Activated naive CD8-positive, alpha-beta T cell treated with anti-CD3 and anti-CD28 coated beads, Interleukin-2, amount 10 ng/mL, durations not matched to agents 7 days and 5 days (primary cell): ENCODE data around the gene HOXB6. TPM values are rescaled to one million over a fixed set of nuclear protein-coding genes. Genes with fewer than 3 reads are reported as not detected.

Experiments
- ATAC-seq: fragments of 150-1000 bp; cut with Tn5 transposase; one replicate; pipeline ENCODE4 v1.10.0; 2021; ENCODE audit warnings: low read depth, moderate library complexity
- POLR2A ChIA-PET: fragments of 350-600 bp; sonication (Branson Sonifier 250); formaldehyde crosslinking; loops from one replicate; lab custom pipeline; 2021; ENCODE audit warnings: antibody characterized with exemption; lab: Charles Lee
- DNase-seq: peaks from one replicate; pipeline ENCODE4 v3.0.0; 2021
- H3K27ac Mint-ChIP-seq: one replicate; pipeline ENCODE4 v1.8.0; 2022; ENCODE audit warnings: mild to moderate bottlenecking, mixed read lengths
- H3K27me3 Mint-ChIP-seq: one replicate; pipeline ENCODE4 v1.8.0; 2022; ENCODE audit warnings: mild to moderate bottlenecking, moderate library complexity, mixed read lengths
- H3K36me3 Mint-ChIP-seq: one replicate; pipeline ENCODE4 v1.8.0; 2021; ENCODE audit warnings: mild to moderate bottlenecking, mixed read lengths
- H3K4me1 Mint-ChIP-seq: one replicate; pipeline ENCODE4 v1.8.0; 2021; ENCODE audit warnings: mixed read lengths
- H3K4me3 Mint-ChIP-seq: one replicate; pipeline ENCODE4 v1.8.0; 2022; ENCODE audit warnings: mild to moderate bottlenecking, moderate library complexity, mixed read lengths
- H3K9me3 Mint-ChIP-seq: one replicate; pipeline ENCODE4 v1.8.0; 2021; ENCODE audit warnings: mixed read lengths
- total RNA-seq, 2 experiments: library from RNA; stranded (reverse); gene quantifications; one replicate each; pipeline ENCODE4 v1.2.3, GENCODE V29; 2021

HOXB6 gene
- total RNA-seq, 2 experiments from 2014 or later, result not detected

DNA sequence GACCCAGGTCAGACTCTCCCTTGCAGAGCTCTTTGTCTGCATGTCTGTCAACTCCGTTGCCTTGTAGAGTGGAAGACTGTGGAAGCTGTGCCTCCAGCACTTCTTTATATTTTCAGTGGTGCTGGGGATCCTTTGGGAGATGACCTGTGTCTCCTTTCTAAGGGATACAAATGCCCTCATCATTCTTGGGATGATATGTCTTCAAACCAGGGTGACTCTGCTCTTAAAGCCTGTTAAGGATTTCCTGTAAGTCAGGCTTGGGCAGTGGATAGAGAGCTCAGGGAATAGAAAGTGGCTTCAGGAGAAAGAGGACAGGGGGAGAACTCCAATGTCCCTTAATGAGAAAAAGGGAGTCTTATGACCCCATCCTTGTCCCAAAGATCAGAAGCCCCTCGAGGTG is 16.3 kb downstream of the HOXB6 start:
- H3K9me3 Mint-ChIP-seq, result no peaks in the 10 kb centered on the region
- no peak for DNase-seq
- no peak overlapping the region for H3K27ac Mint-ChIP-seq
- H3K36me3 Mint-ChIP-seq, result no peaks in the 10 kb centered on the region
- ATAC-seq, result no peak
- H3K4me3 Mint-ChIP-seq, result no peak overlapping the region
- peaks cover 90% of the 10 kb centered on the region for H3K27me3 Mint-ChIP-seq
- POLR2A ChIA-PET, result interaction anchor here (0.6 kb wide), 1 partner anchor 72 kb away, joined by 4 read pairs; no protein-coding TSS in a partner anchor
- peaks cover 39% of the 10 kb centered on the region for H3K4me1 Mint-ChIP-seq

DNA sequence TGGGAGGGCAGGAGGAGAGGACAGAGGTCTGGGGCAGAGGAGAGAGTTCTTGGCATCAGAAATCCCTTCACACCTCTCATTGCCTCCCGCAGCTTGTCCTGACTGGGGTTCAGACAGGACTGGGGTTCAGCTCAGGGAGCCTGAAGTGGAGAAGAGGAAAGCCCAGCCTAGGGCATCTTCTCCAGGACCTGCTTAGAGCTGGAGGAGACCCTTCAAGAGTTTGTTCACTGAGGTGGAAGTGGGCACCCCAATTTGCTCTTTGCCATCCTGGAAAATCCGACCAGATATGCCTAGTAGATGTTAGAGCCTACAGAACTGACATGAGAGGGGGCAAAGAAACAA is 16.7 kb downstream of the HOXB6 start:
- no peak overlapping the region for H3K27ac Mint-ChIP-seq
- peaks cover 90% of the 10 kb centered on the region for H3K27me3 Mint-ChIP-seq
- no peaks in the 10 kb centered on the region for H3K9me3 Mint-ChIP-seq
- H3K36me3 Mint-ChIP-seq, result no peaks in the 10 kb centered on the region
- POLR2A ChIA-PET, result interaction anchor here (0.6 kb wide), 1 partner anchor 71 kb away, joined by 4 read pairs; no protein-coding TSS in a partner anchor
- H3K4me1 Mint-ChIP-seq, result peaks cover 37% of the 10 kb centered on the region
- H3K4me3 Mint-ChIP-seq, result no peak overlapping the region
- no peak for ATAC-seq
- no peak for DNase-seq

DNA sequence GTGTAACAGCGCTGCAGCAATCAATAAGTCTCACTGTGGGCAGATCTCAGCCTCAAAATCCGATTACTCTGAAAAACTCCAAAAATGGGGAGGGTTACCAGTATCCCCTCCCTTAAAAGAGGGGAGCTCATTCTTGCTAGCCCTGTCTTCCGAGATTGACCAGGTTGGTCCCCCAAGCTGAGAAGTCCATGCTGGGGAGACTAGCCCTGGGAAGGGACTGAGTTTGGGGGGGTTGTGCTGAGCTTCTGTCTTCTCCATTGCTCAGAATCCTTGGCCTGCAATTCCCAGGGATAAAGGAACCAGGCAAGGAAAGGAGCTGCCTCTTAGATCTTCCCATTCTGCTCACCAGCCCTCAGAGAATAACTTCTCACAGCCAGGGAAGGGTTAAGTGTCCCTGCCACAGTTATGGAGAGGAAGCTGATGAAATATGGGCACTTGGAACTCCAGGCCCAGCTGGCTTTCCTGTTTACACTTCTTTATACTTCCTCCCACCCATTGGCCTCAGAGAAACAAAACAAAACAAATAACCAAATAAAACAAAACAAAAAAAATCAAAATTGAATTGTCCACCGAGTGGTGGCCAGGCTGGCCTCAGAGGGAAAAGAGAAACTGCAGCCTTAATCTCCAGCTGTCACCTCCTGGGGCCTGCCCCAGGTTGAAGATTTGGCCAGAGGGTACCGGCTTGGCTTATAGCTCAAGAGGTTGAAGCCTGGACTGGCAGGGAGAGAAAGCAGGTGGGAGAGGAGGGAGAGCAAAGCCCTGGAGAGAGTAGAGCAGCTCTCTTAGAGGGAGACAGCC is 17.3 kb downstream of the HOXB6 start:
- no peak overlapping the region for H3K27ac Mint-ChIP-seq
- no peak overlapping the region for H3K4me3 Mint-ChIP-seq
- no peaks in the 10 kb centered on the region for H3K36me3 Mint-ChIP-seq
- POLR2A ChIA-PET, result interaction anchor here (0.6 kb wide), 1 partner anchor 71 kb away, joined by 4 read pairs; no protein-coding TSS in a partner anchor
- peaks cover 90% of the 10 kb centered on the region for H3K27me3 Mint-ChIP-seq
- H3K9me3 Mint-ChIP-seq, result no peaks in the 10 kb centered on the region
- peaks cover 39% of the 10 kb centered on the region for H3K4me1 Mint-ChIP-seq
- DNase-seq (no peak), ATAC-seq (no peak)

DNA sequence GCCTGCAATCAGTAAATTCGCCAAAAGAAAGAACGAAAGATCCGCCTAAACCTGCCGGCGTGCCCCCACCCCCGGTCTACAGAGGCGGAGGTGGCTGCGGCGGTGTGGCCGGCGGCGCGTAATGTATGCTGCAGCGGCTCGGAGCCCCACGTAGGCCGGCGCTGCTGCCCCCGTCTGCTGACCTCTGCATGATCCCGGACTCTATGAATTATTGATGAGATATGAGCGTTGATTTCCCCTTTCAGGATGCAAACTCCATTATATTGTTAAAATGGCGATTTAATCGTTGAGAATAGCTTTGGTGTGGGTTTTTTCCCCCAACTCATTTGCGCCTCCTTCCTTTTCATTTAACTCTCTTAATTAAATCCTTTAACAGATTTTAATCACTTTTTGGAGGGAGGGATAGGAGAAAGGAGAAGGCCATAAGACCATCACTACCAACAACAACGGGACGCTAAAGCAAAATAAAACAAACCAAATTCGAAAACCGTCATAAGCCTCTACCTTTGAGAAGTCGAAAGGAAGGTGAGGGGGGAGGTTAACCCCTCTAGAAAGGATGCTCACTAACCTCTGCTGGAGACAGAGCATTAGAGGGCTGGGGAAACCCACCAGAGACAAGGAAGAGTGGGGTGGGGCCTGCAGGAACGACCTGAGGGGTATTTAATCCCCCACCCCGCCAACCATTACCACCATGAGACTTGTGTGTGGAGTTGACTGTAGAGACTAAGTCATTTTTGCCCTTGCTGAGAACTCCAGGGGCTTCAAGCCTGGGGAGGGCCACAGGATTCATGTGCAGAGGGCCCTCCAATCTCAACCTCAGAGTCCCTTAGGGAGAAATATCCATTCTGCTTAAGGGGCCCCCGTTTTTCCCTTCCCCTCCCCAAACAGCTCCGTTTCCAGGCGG is 18.2 kb downstream of the HOXB6 start:
- H3K4me1 Mint-ChIP-seq, result peaks cover 41% of the 10 kb centered on the region
- ATAC-seq, result no peak
- peaks cover 89% of the 10 kb centered on the region for H3K27me3 Mint-ChIP-seq
- no peak for DNase-seq
- POLR2A ChIA-PET, result interaction anchor here (0.5 kb wide), 1 partner anchor 235 kb away, joined by 3 read pairs; no protein-coding TSS in a partner anchor
- no peak overlapping the region for H3K27ac Mint-ChIP-seq
- H3K4me3 Mint-ChIP-seq, result peak overlapping the region; percentile 89
- H3K36me3 Mint-ChIP-seq, result no peaks in the 10 kb centered on the region
- no peaks in the 10 kb centered on the region for H3K9me3 Mint-ChIP-seq

DNA sequence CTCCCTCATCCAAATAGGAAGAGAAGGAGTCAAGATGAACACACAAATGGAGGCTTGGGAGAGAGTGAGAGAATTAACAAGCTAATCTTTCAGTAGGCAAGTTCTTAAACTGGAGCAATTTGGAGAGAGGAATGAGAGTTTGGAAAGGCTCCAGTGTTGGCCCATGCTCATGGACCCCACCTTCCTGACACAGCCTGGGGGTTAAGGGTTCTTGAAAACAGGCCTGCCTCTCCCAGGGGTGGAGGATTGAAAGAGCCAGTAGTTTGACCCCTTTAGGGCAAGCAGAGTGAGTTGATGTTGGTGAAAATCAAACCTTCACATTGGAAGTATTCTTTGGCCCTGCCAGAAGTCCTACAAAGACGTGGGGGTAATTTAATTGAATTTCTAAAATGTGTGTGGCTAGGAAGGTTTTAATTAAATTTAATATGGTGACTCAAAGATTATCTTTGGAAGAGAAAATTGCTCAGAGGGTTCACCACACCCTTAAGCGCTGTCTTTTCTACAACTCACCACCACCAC is 20.5 kb downstream of the HOXB6 start:
- Mint-ChIP-seq H3K4me3 (peak overlapping the region; percentile 89), H3K27ac (no peak overlapping the region), H3K9me3 (no peaks in the 10 kb centered on the region), H3K4me1 (peaks cover 51% of the 10 kb centered on the region), H3K27me3 (peaks cover 88% of the 10 kb centered on the region), H3K36me3 (peaks cover 5% of the 10 kb centered on the region)
- ATAC-seq, result no peak
- DNase-seq, result no peak
- POLR2A ChIA-PET, result interaction anchor here (0.6 to 2.3 kb wide), 2 partner anchors 159 to 232 kb away, joined by 3 to 10 read pairs; no protein-coding TSS in a partner anchor

DNA sequence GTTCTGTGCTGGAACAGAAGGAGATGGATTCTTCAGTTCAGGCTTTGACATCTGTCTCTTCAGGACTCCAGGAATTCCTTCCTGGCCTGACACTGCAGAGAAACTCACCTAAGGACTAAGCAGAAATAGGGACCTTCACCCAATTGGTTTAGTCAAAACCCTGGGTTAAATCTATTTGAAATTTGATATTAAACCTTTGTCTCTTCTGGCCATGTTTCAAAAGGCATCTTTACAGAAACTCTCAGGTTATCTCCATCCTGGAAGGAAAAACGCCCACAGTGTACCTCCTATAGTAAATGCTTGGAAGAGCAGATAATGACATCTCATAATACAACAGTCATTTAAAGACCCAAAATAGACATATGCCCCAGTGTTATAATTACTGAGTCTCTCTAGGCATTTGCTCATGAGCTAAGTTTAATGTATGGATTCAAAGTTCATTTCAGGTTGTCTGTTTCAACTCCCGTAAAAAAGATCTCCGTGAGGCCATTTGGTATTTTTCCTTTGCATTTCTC is 21.0 kb downstream of the HOXB6 start:
- H3K9me3 Mint-ChIP-seq, result no peaks in the 10 kb centered on the region
- ATAC-seq, result no peak
- no peak for DNase-seq
- POLR2A ChIA-PET, result interaction anchor here (0.6 to 2.3 kb wide), 3 partner anchors 91 to 232 kb away, joined by 3 to 10 read pairs (median 4); no protein-coding TSS in a partner anchor
- H3K27me3 Mint-ChIP-seq, result peaks cover 88% of the 10 kb centered on the region
- H3K36me3 Mint-ChIP-seq, result peaks cover 5% of the 10 kb centered on the region
- H3K27ac Mint-ChIP-seq, result no peak overlapping the region
- no peak overlapping the region for H3K4me3 Mint-ChIP-seq
- peaks cover 55% of the 10 kb centered on the region for H3K4me1 Mint-ChIP-seq

DNA sequence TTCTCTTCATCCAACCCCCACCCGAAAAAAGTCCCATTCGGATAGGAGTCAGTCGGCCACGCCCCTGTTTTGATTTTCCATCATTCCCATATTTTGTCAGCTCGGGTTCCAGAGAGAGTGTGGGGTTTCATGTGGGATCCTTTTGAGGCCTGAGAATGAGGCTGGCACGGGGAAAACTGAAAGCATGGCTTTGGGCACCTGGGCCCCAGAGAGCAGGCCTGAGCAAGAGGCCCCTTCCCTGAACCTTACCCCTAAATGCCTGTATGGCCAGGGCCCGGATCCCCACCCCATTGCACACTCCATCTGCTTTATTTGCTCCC is 22.1 kb downstream of the HOXB6 start:
- Mint-ChIP-seq H3K4me1 (peaks cover 52% of the 10 kb centered on the region), H3K27ac (no peak overlapping the region), H3K9me3 (no peaks in the 10 kb centered on the region), H3K4me3 (peak overlapping the region; percentile 72), H3K27me3 (peaks cover 79% of the 10 kb centered on the region), H3K36me3 (peaks cover 5% of the 10 kb centered on the region)
- ATAC-seq, result no peak
- DNase-seq, result no peak
- POLR2A ChIA-PET, result interaction anchor here (0.6 to 2.3 kb wide), 3 partner anchors 79 to 231 kb away, joined by 4 to 10 read pairs (median 4); no protein-coding TSS in a partner anchor

DNA sequence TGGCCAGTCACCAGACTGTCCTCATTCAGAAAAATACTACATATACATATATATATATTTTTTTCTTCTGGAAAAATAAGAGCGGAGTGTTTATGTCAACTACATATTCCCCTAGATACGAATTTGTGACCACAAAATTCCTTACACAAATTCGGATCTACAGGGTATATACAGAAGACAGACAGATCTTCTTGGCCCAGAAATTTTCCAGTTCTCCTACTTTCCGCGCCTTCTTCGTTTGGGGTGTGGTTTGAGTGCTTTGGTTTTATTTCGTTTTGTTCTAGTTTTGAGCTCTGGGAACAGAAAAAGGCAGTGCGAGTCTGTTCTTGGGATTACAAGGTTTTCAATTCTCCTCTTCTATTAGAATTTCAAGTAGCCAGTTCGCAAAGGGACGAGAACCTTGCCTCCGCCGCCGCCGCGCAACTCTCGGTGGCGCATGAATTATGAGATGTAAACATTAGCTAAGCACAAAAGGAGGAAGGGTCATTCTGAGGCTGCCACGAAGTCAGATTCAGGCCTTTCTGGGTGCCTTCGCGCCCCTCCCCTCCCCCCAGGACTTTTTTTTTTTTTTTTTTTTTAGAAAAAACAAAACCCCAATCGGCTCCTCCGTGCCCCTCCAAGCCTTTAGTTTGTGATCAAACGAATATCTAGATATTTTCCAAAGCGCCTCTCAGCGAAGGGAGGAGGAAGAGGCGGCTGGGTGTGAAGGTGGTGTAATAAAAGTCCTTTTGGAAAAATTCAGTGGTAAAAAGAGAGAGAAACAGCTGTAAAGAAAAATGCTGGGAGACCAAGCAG is 24.8 kb downstream of the HOXB6 start:
- no peak overlapping the region for H3K27ac Mint-ChIP-seq
- H3K27me3 Mint-ChIP-seq, result peaks cover 56% of the 10 kb centered on the region
- H3K36me3 Mint-ChIP-seq, result peaks cover 9% of the 10 kb centered on the region
- H3K4me1 Mint-ChIP-seq, result peaks cover 40% of the 10 kb centered on the region
- POLR2A ChIA-PET, result interaction anchor here (0.6 kb wide), 1 partner anchor 422 kb away, joined by 4 read pairs; no protein-coding TSS in a partner anchor
- H3K9me3 Mint-ChIP-seq, result no peaks in the 10 kb centered on the region
- H3K4me3 Mint-ChIP-seq, result peak overlapping the region; percentile 94
- ATAC-seq (no peak), DNase-seq (no peak)

DNA sequence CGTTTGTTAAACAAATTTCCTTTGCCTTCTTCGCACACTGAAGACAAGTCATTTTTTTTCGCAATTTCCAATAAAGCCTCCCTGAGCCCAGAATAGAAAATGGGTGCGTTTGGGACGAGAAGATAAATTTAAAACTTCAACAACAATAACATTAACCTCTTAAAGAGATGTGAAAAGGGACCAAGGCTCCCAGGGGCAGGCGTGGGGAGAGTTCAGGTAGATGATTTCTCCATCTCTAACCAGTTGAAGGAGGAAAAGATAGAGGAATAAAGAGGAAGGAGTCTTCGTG is 25.4 kb downstream of the HOXB6 start:
- DNase-seq, result no peak
- peaks cover 9% of the 10 kb centered on the region for H3K36me3 Mint-ChIP-seq
- peaks cover 51% of the 10 kb centered on the region for H3K27me3 Mint-ChIP-seq
- no peaks in the 10 kb centered on the region for H3K9me3 Mint-ChIP-seq
- no peak overlapping the region for H3K27ac Mint-ChIP-seq
- H3K4me3 Mint-ChIP-seq, result peak overlapping the region; percentile 94
- ATAC-seq, result no peak
- POLR2A ChIA-PET, result interaction anchor here (0.6 to 1.2 kb wide), 3 partner anchors 39 to 421 kb away, joined by 3 to 4 read pairs (median 3); no protein-coding TSS in a partner anchor
- H3K4me1 Mint-ChIP-seq, result peaks cover 38% of the 10 kb centered on the region

DNA sequence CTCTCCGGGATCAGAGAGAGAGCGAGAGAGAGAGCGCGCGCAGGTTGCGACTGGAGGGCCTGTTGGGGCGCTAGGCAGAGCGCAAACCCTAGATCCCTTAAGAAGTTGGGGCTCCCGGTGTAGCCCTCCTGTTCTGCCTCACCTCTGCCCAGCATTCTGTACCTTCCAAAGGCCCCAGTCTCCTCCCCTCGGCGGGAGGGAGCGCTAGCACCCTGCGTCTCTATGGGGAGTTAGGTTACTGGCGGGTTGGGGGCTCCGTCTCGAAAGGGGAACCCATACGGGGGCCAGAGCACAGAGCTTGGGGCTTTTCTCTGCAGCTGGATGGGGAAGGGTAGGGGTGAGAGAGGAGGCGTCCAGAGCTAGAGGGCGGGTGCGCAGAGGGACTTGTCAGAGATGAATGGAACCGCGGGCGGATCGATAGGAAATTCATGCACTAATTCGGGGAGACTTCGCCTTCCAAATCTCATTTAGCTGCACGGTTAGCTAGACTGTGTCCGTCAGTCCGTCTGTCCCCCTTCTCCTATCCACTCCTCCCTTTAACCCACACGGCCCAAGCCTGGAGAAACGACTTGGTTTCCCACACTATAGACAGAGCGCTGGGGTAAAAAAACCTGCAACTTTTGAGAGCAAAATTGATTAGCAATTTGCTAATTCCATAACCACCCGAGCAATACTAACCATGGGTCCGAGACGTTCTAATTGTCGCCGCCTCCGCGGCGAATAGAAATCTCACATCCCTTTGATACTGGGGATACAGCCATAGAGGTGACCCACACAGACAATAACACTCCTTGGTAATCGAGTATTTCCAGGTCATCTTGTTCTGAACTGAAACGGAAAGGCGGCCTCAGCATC is 25.9 kb downstream of the HOXB6 start:
- Mint-ChIP-seq H3K27ac (peak overlapping the region; percentile 64), H3K36me3 (peaks cover 9% of the 10 kb centered on the region), H3K27me3 (peaks cover 47% of the 10 kb centered on the region), H3K9me3 (no peaks in the 10 kb centered on the region), H3K4me3 (peak overlapping the region; percentile 94), H3K4me1 (peaks cover 38% of the 10 kb centered on the region)
- POLR2A ChIA-PET, result interaction anchor here (0.7 to 1.3 kb wide), 3 partner anchors 32 to 86 kb away, joined by 3 read pairs; no protein-coding TSS in a partner anchor
- DNase-seq (no peak), ATAC-seq (peak; percentile 45)

DNA sequence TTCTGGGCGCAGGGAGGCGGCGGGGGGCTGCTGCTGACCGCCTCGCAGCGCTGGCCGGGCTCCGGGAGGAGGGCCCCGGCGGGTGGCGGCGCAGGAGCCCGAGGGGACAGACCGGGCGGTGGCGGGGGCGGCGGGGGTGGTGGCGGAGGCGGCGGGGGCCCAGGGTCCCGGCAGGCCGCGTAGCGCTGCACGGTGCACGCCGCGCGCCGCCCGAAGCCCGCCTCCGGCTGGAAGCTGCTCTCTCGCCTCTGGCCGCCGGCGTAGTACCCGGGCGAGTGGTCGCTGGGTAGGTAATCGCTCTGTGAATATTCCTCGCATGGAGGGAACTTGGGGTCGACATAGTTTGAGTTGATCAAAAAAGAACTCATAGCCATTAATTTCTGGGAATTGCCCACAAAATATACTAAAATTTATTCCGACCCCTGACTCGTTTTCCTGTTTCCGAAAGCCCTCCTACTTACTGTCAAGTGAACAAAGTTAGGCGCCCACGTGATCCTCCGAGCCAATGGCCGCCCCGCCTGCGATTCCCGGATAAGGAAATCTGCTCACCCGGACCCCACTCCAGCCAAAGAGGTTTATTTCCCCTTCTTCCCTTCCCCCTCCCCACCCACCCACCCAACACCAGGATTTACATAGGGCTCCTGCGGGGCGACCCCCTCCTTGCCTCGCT is 26.7 kb downstream of the HOXB6 start, which contains the start of gene HOXB4:
Gene HOXB4, minus strand, starts transcription at position 405 of the 670 bp plus-strand sequence. Its CDS starts 31 bp downstream, at position 374.
- peak within 1 kb of the TSS; percentile 74 for H3K27ac Mint-ChIP-seq
- peak within 1 kb of the TSS; percentile 94 for H3K4me3 Mint-ChIP-seq
- H3K9me3 Mint-ChIP-seq, result no peaks in the 10 kb centered on the region
- POLR2A ChIA-PET, result interaction anchor here (0.5 to 1.4 kb wide), 5 partner anchors 23 to 495 kb away, joined by 3 read pairs; no protein-coding TSS in a partner anchor
- peaks cover 42% of the 10 kb centered on the region for H3K27me3 Mint-ChIP-seq
- peaks cover 12% of the 10 kb centered on the region for H3K36me3 Mint-ChIP-seq
- ATAC-seq, result peak; percentile 75
- peak; percentile 73 for DNase-seq
- H3K4me1 Mint-ChIP-seq, result peaks cover 37% of the 10 kb centered on the region
